ENCODE data around the gene ESM1.

GRCh38 chr5:54936201-54936600, 49.2 kb downstream of the ESM1 start:
- TF ChIP-seq CEBPB (IDR thresholded peaks at IDR 0.05; ENCODE audit: low read depth, low read length): no peak
- TF ChIP-seq MAFK (IDR thresholded peaks at IDR 0.05; ENCODE audit: low read depth, low read length): no peak
- no peak for TF ChIP-seq RAD21 (IDR thresholded peaks at IDR 0.05 in 1 of 2, conservative IDR thresholded peaks at IDR 0.05 in 1 of 2; ENCODE audit: low read depth in 2 of 2, low read length in 2 of 2)
- TF ChIP-seq CREB1 (IDR thresholded peaks at IDR 0.05): no peak
- no peak for TF ChIP-seq ZNF274 (IDR thresholded peaks at IDR 0.05; ENCODE audit: borderline replicate concordance, extremely low read depth, low read length)
- TF ChIP-seq BRCA1 (IDR thresholded peaks at IDR 0.05; ENCODE audit: low read depth, low read length): no peak
- TF ChIP-seq POLR2AphosphoS5 (IDR thresholded peaks at IDR 0.05; ENCODE audit: low read depth, low read length): no peak
- no peak for TF ChIP-seq TAF7 (optimal IDR thresholded peaks at IDR 0.05; ENCODE audit: borderline replicate concordance, low read depth, low read length)
- TF ChIP-seq HDAC6 (IDR thresholded peaks at IDR 0.05; ENCODE audit: low read depth, low read length): no peak
- no peak for TF ChIP-seq EZH2 (IDR thresholded peaks at IDR 0.05; ENCODE audit: low read depth, low read length, severe bottlenecking)
- no peak for TF ChIP-seq GABPA (IDR thresholded peaks at IDR 0.05; ENCODE audit: borderline replicate concordance, insufficient read depth, low read length)
- TF ChIP-seq EGR1 (IDR thresholded peaks at IDR 0.05; ENCODE audit: borderline replicate concordance, low read depth, low read length): no peak

Data from H1 (cell line).